Measurements from ENCODE around the gene SARM1.

SARM1 gene

DNA sequence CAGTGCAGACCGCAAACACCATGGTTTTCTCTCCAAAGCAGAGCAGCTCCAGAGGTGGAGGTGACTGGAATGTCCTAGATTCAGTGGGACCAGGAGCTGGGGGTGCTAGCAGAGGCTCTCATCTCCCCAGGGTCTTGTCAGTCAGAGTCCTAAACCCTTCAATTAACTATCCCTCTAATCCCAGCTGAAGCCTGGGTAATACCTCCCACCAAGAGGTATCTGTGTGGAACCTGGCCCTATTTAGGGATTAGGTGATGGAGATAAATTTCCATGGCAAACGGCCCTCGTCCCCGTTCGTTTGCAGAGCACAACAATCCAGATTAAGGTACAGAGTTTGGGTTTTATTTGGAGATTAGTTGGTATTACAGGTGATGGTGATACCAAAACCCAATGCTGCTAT, 8.3 kb upstream of the SARM1 start:
- H3K4me3 ChIP-seq (replicated peaks; ENCODE audit: low read depth, low read length), result no peak overlapping the region
- DNase-seq (ENCODE audit: low read depth), result no peak
- TF ChIP-seq, protein P1, sequence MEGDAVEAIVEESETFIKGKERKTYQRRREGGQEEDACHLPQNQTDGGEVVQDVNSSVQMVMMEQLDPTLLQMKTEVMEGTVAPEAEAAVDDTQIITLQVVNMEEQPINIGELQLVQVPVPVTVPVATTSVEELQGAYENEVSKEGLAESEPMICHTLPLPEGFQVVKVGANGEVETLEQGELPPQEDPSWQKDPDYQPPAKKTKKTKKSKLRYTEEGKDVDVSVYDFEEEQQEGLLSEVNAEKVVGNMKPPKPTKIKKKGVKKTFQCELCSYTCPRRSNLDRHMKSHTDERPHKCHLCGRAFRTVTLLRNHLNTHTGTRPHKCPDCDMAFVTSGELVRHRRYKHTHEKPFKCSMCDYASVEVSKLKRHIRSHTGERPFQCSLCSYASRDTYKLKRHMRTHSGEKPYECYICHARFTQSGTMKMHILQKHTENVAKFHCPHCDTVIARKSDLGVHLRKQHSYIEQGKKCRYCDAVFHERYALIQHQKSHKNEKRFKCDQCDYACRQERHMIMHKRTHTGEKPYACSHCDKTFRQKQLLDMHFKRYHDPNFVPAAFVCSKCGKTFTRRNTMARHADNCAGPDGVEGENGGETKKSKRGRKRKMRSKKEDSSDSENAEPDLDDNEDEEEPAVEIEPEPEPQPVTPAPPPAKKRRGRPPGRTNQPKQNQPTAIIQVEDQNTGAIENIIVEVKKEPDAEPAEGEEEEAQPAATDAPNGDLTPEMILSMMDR (IDR thresholded peaks at IDR 0.05; ENCODE audit: low read length, missing control alignments), result no peak

DNA sequence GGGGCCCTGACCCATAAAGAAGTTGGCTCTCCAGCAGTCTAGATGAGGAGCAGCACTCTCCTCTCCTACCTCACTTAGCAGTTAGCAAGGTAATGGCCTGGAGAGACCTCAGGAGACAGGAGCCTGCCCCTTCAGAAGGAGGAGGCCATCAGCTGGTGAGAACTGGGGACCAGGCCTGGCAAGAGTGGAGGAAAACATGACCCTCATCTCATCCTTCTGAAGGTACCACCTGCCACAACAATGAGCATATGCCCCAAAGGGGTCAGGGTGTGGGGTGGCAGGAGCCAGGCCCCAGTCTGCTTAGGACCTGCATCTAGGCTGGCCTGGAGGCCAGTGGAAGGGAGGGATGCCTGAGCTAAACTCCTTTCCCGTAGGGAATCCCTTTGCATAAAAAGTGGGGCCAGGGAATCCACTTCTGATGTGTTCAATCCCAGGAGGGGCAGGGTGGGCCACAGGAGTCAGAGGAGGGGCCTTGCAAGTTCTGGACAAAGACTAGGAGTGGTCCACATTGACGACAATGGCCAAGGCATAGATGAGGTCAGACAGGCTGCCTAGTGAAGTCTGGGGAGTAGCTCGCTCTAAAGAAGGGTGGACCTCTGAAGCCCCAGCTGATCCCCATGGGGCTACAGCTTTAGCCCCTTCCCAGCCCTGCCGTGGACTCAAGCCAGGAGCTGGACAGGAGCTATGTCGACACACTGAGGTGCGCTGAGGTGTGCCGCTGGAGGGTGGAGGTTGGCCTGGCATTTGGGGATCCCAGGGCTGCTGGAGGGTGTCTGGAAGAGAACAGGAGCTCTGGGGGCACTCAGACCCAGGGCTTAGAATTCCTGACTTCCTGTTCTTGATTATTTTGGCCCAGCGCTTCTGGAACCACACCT, 7.5 kb upstream of the SARM1 start:
- no peak overlapping the region for H3K4me3 ChIP-seq (replicated peaks; ENCODE audit: low read depth, low read length)
- TF ChIP-seq, protein P1 (IDR thresholded peaks at IDR 0.05; ENCODE audit: low read length, missing control alignments), result no peak
- DNase-seq (ENCODE audit: low read depth), result no peak

DNA sequence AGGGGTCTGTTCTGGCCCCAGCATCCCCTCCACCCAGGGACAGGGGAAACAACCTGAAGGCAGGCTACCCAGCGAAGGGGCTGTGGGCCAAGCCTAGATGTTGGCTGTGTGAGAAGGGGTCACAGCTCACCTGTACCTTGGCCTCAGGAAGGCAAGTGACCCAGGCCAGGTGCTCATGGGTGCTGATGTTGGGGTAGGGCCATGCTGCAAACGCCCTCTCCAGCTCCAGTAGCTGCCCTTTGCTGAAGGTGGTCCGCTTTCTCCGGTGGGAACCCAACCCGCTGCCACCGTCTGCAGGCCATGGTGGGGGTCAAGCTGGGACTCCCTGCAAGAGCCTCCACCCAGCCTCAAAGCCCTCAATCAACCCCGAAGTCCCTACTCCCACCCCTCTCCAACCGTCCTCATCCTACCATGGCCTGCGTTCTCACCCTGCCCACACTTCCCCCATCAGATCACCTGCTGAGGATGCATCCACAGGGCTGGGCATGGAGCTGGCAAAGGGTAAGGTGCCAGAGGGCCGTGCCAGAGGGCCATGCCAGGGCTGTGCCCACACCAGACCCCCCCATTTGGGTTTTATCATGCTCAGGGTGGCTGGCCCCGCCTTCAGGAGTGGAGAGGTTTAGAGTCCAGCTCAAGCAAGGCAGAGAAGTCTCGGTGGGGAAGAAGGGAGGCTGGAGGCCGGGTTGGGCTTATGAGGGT, 6.7 kb upstream of the SARM1 start, which contains the start of gene SEBOX:
TSS of gene SEBOX (minus strand) at position 535 of the 699 bp plus-strand sequence. CDS start at position 487, 48 bp downstream.
- DNase-seq (ENCODE audit: low read depth), result no peak
- no peak within 1 kb of the TSS for H3K4me3 ChIP-seq (replicated peaks; ENCODE audit: low read depth, low read length)
- TF ChIP-seq, protein P1 (IDR thresholded peaks at IDR 0.05; ENCODE audit: low read length, missing control alignments), result no peak

DNA sequence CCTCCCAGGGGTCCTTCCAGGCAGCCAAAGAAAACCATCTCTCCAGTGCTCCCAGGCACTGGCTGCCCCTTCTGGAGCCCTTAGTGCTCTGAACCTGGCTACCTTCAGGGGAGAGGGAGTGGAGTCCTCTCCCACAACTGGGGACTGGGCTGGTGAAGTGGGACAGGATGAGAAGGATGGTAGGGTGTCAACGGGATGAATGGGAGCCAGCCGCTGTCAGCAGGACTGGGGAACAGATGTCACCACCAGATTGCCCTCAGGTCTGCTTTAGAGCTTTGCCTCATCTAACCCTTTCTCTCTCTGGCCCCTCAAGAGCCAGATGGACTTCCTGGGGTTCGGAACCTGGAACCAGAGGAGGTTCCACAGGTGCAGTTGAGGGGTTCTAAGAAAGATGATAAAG, 6.0 kb upstream of the SARM1 start:
- no peak overlapping the region for H3K4me3 ChIP-seq (replicated peaks; ENCODE audit: low read depth, low read length)
- TF ChIP-seq, protein P1 (IDR thresholded peaks at IDR 0.05; ENCODE audit: low read length, missing control alignments), result no peak
- no peak for DNase-seq (ENCODE audit: low read depth)

DNA sequence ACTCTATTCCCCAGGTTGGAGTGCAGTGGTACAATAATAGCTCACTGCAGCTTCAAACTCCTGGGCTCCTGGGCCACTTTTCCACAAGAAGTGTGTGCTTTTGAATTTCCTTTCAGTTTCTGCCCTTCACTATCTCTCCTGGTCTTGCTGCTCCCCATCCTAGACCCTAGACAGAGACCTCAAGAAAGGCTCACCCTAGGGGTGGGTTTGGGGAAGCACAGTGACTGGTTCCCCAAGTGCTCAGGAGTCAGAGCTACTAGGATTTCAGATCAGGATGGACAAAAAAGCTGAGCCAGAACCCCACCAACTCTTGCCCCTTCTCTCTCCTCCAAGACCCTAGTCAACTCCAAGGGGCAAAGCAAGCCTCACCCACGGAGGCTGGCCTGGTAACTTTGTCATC, 4.9 kb upstream of the SARM1 start:
- DNase-seq (ENCODE audit: low read depth), result no peak
- no peak overlapping the region for H3K4me3 ChIP-seq (replicated peaks; ENCODE audit: low read depth, low read length)
- TF ChIP-seq, protein P1 (IDR thresholded peaks at IDR 0.05; ENCODE audit: low read length, missing control alignments), result peak; percentile 14

DNA sequence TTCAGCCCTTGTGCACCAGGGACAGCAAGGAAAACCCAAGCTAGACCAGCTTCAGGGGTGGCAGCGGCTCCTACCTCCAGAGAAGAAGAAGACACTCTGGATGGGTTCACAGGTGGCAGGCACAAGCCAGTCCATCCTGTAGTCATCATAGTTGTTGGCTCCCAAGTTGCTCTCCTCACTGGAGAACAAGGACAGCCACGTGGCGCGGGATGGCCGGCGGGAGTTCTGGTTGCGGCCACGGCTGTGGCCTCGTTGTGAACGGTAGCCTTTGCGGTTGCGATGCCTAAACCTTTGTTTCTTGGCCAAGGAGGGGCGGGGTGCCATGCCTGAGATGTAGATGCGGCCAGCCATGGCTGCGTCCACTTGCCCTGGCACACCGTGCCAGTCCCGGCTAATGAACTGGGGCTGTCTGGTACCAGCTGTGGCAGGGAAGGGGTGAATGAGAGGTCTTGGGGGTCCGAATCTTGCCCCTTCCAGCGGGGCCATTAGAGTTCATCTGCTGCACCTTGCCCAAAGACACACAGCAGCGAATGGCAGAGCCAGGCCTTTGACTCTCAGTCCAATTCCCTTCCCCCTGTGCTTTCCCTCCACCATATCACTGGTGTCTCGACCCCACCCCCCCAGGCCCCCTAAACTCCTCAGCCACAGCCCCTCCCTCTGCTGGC, 3.7 kb upstream of the SARM1 start:
- TF ChIP-seq, protein P1 (IDR thresholded peaks at IDR 0.05; ENCODE audit: low read length, missing control alignments), result no peak
- no peak for DNase-seq (ENCODE audit: low read depth)
- no peak overlapping the region for H3K4me3 ChIP-seq (replicated peaks; ENCODE audit: low read depth, low read length)
